Measurements from ENCODE around the gene PPM1D.

DNA sequence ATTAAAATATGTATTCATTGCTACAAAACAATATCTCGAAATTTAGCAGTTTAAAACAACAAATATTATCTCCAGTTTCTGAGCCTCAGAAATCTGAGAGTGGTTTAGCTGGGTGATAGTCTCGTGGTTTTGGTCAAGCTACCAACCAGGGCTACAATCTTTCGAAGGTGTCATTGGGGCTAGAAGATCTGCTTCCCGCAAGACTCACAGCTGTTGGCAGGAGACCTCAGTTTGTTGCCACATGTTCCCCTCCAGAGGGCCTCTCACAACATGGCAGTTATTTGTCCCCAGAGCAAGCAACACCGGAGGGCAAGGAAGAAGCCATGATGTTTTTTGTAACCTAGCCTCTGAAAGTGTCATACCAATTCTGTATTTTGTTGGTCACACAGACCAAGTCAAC is 65.6 kb downstream of the PPM1D start:
- TF ChIP-seq, protein P1, sequence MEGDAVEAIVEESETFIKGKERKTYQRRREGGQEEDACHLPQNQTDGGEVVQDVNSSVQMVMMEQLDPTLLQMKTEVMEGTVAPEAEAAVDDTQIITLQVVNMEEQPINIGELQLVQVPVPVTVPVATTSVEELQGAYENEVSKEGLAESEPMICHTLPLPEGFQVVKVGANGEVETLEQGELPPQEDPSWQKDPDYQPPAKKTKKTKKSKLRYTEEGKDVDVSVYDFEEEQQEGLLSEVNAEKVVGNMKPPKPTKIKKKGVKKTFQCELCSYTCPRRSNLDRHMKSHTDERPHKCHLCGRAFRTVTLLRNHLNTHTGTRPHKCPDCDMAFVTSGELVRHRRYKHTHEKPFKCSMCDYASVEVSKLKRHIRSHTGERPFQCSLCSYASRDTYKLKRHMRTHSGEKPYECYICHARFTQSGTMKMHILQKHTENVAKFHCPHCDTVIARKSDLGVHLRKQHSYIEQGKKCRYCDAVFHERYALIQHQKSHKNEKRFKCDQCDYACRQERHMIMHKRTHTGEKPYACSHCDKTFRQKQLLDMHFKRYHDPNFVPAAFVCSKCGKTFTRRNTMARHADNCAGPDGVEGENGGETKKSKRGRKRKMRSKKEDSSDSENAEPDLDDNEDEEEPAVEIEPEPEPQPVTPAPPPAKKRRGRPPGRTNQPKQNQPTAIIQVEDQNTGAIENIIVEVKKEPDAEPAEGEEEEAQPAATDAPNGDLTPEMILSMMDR (conservative IDR thresholded peaks at IDR 0.05; ENCODE audit: low read length): no peak
- TF ChIP-seq EZH2phosphoT487 (IDR thresholded peaks at IDR 0.05; ENCODE audit: borderline replicate concordance): no peak

Data from Loucy (cell line).